ENCODE data around the gene ZNF837.

ZNF837 gene

GRCh38 chr19:58387338-58388174 is 6.7 kb upstream of the ZNF837 start:
- Histone ChIP-seq H2BK5ac (ENCODE audit: low read length) (no peak overlapping the region), H3K23ac (ENCODE audit: low read depth, low read length, poor library complexity) (peak overlapping the region; percentile 95), H3K4me3 (ENCODE audit: low read length in 2 of 2) (peak overlapping the region; percentile 60 to 86), H3K18ac (ENCODE audit: low read length) (peak overlapping the region; percentile 33), H3K36me3 (replicated peaks in 1 of 2; ENCODE audit: control insufficient read depth in 2 of 2, insufficient read depth in 2 of 2, low read length in 2 of 2) (peaks cover 16 to 44% of the 10 kb centered on the region in 2 donors), H3K79me1 (ENCODE audit: low read depth, low read length) (peaks cover 13% of the 10 kb centered on the region), H2AK5ac (ENCODE audit: low read depth, low read length) (no peak overlapping the region), H4K8ac (ENCODE audit: low read depth, low read length) (no peak overlapping the region), H3K9me3 (replicated peaks in 1 of 2; ENCODE audit: control insufficient read depth in 2 of 2, insufficient read depth in 1 of 2, low read depth in 1 of 2, low read length in 2 of 2) (no peaks in the 10 kb centered on the region), H3K27me3 (ENCODE audit: control insufficient read depth in 3 of 3, insufficient read depth in 3 of 3, low read depth in 1 of 3, low read length in 3 of 3) (no peaks in the 10 kb centered on the region), H2AFZ (ENCODE audit: low read length) (peak overlapping the region; percentile 32), H4K91ac (ENCODE audit: low read depth, low read length, poor library complexity) (no peak overlapping the region), H2BK120ac (ENCODE audit: low read depth, low read length) (no peak overlapping the region), H3K4ac (ENCODE audit: low read length) (no peak overlapping the region), H3K27ac (replicated peaks; ENCODE audit: low read length) (no peak overlapping the region), H2BK15ac (ENCODE audit: low read length) (no peak overlapping the region), H3K4me2 (ENCODE audit: insufficient read depth, low read length, poor library complexity, severe bottlenecking) (peak overlapping the region; percentile 98), H3K9ac (ENCODE audit: low read depth, low read length, poor library complexity) (peak overlapping the region; percentile 97), H3K4me1 (ENCODE audit: control insufficient read depth in 2 of 2, insufficient read depth in 1 of 2, low read depth in 1 of 2, low read length in 2 of 2) (peaks cover 11 to 17% of the 10 kb centered on the region in 2 donors), H2BK12ac (ENCODE audit: low read length) (no peak overlapping the region), H3K14ac (ENCODE audit: low read length) (peak overlapping the region; percentile 94)
- DNase-seq (ENCODE audit: low spot score): no peak
- WGBS, 2 donors (ENCODE audit: extremely low coverage in 2 of 2, insufficient read length in 2 of 2, insufficient replicate concordance in 1 of 2): no CpG with 5 or more reads among the region's 39 CpGs

GRCh38 chr19:58386576-58387337 is 5.9 kb upstream of the ZNF837 start, which contains the start of gene RPS5:
RPS5 (plus strand) TSS chr19:58387269; CDS start chr19:58388138, 869 bp downstream.
- H3K4me3 ChIP-seq (ENCODE audit: low read length in 2 of 2): peak within 1 kb of the TSS; percentile 60 to 91
- peak within 1 kb of the TSS; percentile 87 for H3K4ac ChIP-seq (ENCODE audit: low read length)
- peaks cover 13% of the 10 kb centered on the region for H3K79me1 ChIP-seq (ENCODE audit: low read depth, low read length)
- peaks cover 13 to 38% of the 10 kb centered on the region in 2 donors for H3K36me3 ChIP-seq (replicated peaks in 1 of 2; ENCODE audit: control insufficient read depth in 2 of 2, insufficient read depth in 2 of 2, low read length in 2 of 2)
- H4K91ac ChIP-seq (ENCODE audit: low read depth, low read length, poor library complexity): peak within 1 kb of the TSS; percentile 94
- H3K23ac ChIP-seq (ENCODE audit: low read depth, low read length, poor library complexity): peak within 1 kb of the TSS; percentile 95
- H2BK120ac ChIP-seq (ENCODE audit: low read depth, low read length): no peak within 1 kb of the TSS
- peak within 1 kb of the TSS; percentile 98 for H3K4me2 ChIP-seq (ENCODE audit: insufficient read depth, low read length, poor library complexity, severe bottlenecking)
- peak within 1 kb of the TSS; percentile 89 for H4K8ac ChIP-seq (ENCODE audit: low read depth, low read length)
- peak within 1 kb of the TSS; percentile 99 for H3K18ac ChIP-seq (ENCODE audit: low read length)
- H3K27ac ChIP-seq (replicated peaks; ENCODE audit: low read length): peak within 1 kb of the TSS; percentile 97
- peak within 1 kb of the TSS; percentile 99 for H2AK5ac ChIP-seq (ENCODE audit: low read depth, low read length)
- peak within 1 kb of the TSS; percentile 69 for H2BK12ac ChIP-seq (ENCODE audit: low read length)
- no peaks in the 10 kb centered on the region for H3K9me3 ChIP-seq (replicated peaks in 1 of 2; ENCODE audit: control insufficient read depth in 2 of 2, insufficient read depth in 1 of 2, low read depth in 1 of 2, low read length in 2 of 2)
- H3K9ac ChIP-seq (ENCODE audit: low read depth, low read length, poor library complexity): peak within 1 kb of the TSS; percentile 98
- H3K27me3 ChIP-seq (ENCODE audit: control insufficient read depth in 3 of 3, insufficient read depth in 3 of 3, low read depth in 1 of 3, low read length in 3 of 3): no peaks in the 10 kb centered on the region
- peak within 1 kb of the TSS; percentile 96 for H2BK5ac ChIP-seq (ENCODE audit: low read length)
- peak; percentile 96 for DNase-seq (ENCODE audit: low spot score)
- peaks cover 12 to 17% of the 10 kb centered on the region in 2 donors for H3K4me1 ChIP-seq (ENCODE audit: control insufficient read depth in 2 of 2, insufficient read depth in 1 of 2, low read depth in 1 of 2, low read length in 2 of 2)
- peak within 1 kb of the TSS; percentile 27 for H2BK15ac ChIP-seq (ENCODE audit: low read length)
- peak within 1 kb of the TSS; percentile 91 for H2AFZ ChIP-seq (ENCODE audit: low read length)
- peak within 1 kb of the TSS; percentile 94 for H3K14ac ChIP-seq (ENCODE audit: low read length)
- whole genome bisulfite sequencing, 2 donors (ENCODE audit: extremely low coverage in 2 of 2, insufficient read length in 2 of 2, insufficient replicate concordance in 1 of 2): no CpG with 5 or more reads among the region's 64 CpGs

- Histone ChIP-seq H3K18ac (ENCODE audit: low read length) (peak overlapping the region; percentile 99), H3K9me3 (replicated peaks in 1 of 2; ENCODE audit: control insufficient read depth in 2 of 2, insufficient read depth in 1 of 2, low read depth in 1 of 2, low read length in 2 of 2) (no peaks in the 10 kb centered on the region), H2BK12ac (ENCODE audit: low read length) (peak overlapping the region; percentile 69), H3K4me3 (ENCODE audit: low read length in 2 of 2) (peak overlapping the region; percentile 60 to 91), H2AK5ac (ENCODE audit: low read depth, low read length) (peak overlapping the region; percentile 99), H3K79me1 (ENCODE audit: low read depth, low read length) (peaks cover 13% of the 10 kb centered on the region), H3K23ac (ENCODE audit: low read depth, low read length, poor library complexity) (peak overlapping the region; percentile 94), H2BK5ac (ENCODE audit: low read length) (peak overlapping the region; percentile 96), H2BK15ac (ENCODE audit: low read length) (peak overlapping the region; percentile 27), H3K4me2 (ENCODE audit: insufficient read depth, low read length, poor library complexity, severe bottlenecking) (peak overlapping the region; percentile 95), H3K27ac (replicated peaks; ENCODE audit: low read length) (peak overlapping the region; percentile 97), H3K27me3 (ENCODE audit: control insufficient read depth in 3 of 3, insufficient read depth in 3 of 3, low read depth in 1 of 3, low read length in 3 of 3) (no peaks in the 10 kb centered on the region), H4K91ac (ENCODE audit: low read depth, low read length, poor library complexity) (peak overlapping the region; percentile 94), H3K36me3 (replicated peaks in 1 of 2; ENCODE audit: control insufficient read depth in 2 of 2, insufficient read depth in 2 of 2, low read length in 2 of 2) (peaks cover 13 to 30% of the 10 kb centered on the region in 2 donors), H3K9ac (ENCODE audit: low read depth, low read length, poor library complexity) (peak overlapping the region; percentile 98), H2BK120ac (ENCODE audit: low read depth, low read length) (no peak overlapping the region), H3K4me1 (ENCODE audit: control insufficient read depth in 2 of 2, insufficient read depth in 1 of 2, low read depth in 1 of 2, low read length in 2 of 2) (peaks cover 13 to 17% of the 10 kb centered on the region in 2 donors), H4K8ac (ENCODE audit: low read depth, low read length) (peak overlapping the region; percentile 89), H2AFZ (ENCODE audit: low read length) (peak overlapping the region; percentile 91), H3K14ac (ENCODE audit: low read length) (peak overlapping the region; percentile 87), H3K4ac (ENCODE audit: low read length) (peak overlapping the region; percentile 87)
- DNase-seq (ENCODE audit: low spot score): no peak
- no CpG with 5 or more reads among the region's 36 CpGs for WGBS, 2 donors (ENCODE audit: extremely low coverage in 2 of 2, insufficient read length in 2 of 2, insufficient replicate concordance in 1 of 2)
Observed at GRCh38 chr19:58385891-58386575, 5.2 kb upstream of the ZNF837 start.

All from neuronal stem cell (in vitro differentiated cells).